Erythroblast (primary cell): ENCODE data around the gene PNMA6A.
"Not testable (repeated sequence)": the region's sequence is repeated elsewhere in the genome, so short reads cannot be mapped to it uniquely, and the experiment has no call there.

Experiments
- GATA1 ChIP-seq: IDR thresholded peaks from 2 replicates; pipeline ENCODE4 v1.6.1; 2011; ENCODE audit warnings: low read depth, mild to moderate bottlenecking, control low read depth, low read length, moderate library complexity
- POLR2A ChIP-seq: IDR thresholded peaks from 2 replicates; pipeline ENCODE4 v1.6.1; 2011; ENCODE audit warnings: mild to moderate bottlenecking, low read length

- TF ChIP-seq POLR2A, GATA1: not testable (repeated sequence)
These were observed 51.2 kb downstream of the PNMA6A start for GRCh38 chrX:153123468-153123867.
